K562 (cell line): ENCODE results near the gene NMT1.

ENCODE experiments used
- ARID3A ChIP-seq: IDR thresholded peaks from 2 replicates; pipeline ENCODE4 v1.6.1; 2012; ENCODE audit warnings: low read depth, low read length, improper control_type of control experiment, borderline replicate concordance
- CTCF ChIP-seq, 3 experiments: IDR thresholded peaks in 2 of 3; conservative IDR thresholded peaks in 1 of 3; 2 replicates each; pipeline ENCODE4 v1.5.1; 2011 to 2012; ENCODE audit warnings: low read length in 3 of 3, mild to moderate bottlenecking in 3 of 3, control low read depth in 2 of 3, improper control_type of control experiment in 1 of 3, inconsistent platforms in 1 of 3, low read depth in 1 of 3, mixed read lengths in 1 of 3, moderate library complexity in 1 of 3; ENCODE audit not compliant: insufficient read depth in 2 of 3
- EP400 ChIP-seq: fragments of 450-650 bp; IDR thresholded peaks from 2 replicates; pipeline ENCODE4 v1.6.1; 2017; ENCODE audit warnings: antibody characterized with exemption, mild to moderate bottlenecking, moderate library complexity
- ETV6 ChIP-seq, 3 experiments: fragments of 150-350 bp in 1 of 3; sonication (generic) in 1 of 3; formaldehyde crosslinking in 1 of 3; IDR thresholded peaks; 2 replicates each; pipeline versions ENCODE4 v1.6.1 to v1.8.0; 2014 to 2022; ENCODE audit warnings: borderline replicate concordance in 2 of 3, low read depth in 2 of 3, antibody characterized with exemption in 1 of 3, low read length in 1 of 3, mild to moderate bottlenecking in 1 of 3, missing genetic modification reagents in 1 of 3
- GTF2B ChIP-seq: IDR thresholded peaks from 2 replicates; pipeline ENCODE4 v1.6.1; 2011; ENCODE audit not compliant: insufficient read length; ENCODE audit errors: extremely low read depth
- RB1 ChIP-seq: fragments of 450-650 bp; IDR thresholded peaks from 2 replicates; pipeline ENCODE4 v1.6.1; 2017; ENCODE audit warnings: low read depth, mild to moderate bottlenecking

GRCh38 chr17:45103269-45103795 lies 42.2 kb downstream of the NMT1 start:
- no peak for TF ChIP-seq CTCF (IDR thresholded peaks at IDR 0.05 in 2 of 3, conservative IDR thresholded peaks at IDR 0.05 in 1 of 3; ENCODE audit: insufficient read depth in 2 of 3, low read depth in 1 of 3, low read length in 3 of 3)
- no peak for TF ChIP-seq GTF2B
- no peak for TF ChIP-seq RB1
- TF ChIP-seq ETV6 (IDR thresholded peaks at IDR 0.05; ENCODE audit: borderline replicate concordance in 1 of 2, low read depth in 2 of 2, low read length in 1 of 2) = no peak
- TF ChIP-seq ETV6 (CRISPR knock-in tag; IDR thresholded peaks at IDR 0.05; ENCODE audit: borderline replicate concordance) = no peak
- TF ChIP-seq EP400 = no peak
- no peak for TF ChIP-seq ARID3A
